ENCODE measurements around the gene SLC16A12. TPM values are rescaled to one million over a fixed set of nuclear protein-coding genes. Genes with fewer than 3 reads are reported as not detected.
A peak's percentile ranks its signal among the peaks of the same experiment; 100 is the strongest.

Gene SLC16A12
- total and polyA plus RNA-seq, 10 of the 15 experiments (the other 5 are each of a cell fraction or from before 2014, with no cell fraction given) = not detected

- no peak for TF ChIP-seq ELK1 (IDR thresholded peaks at IDR 0.05; ENCODE audit: low read depth, low read length)
- no peak for TF ChIP-seq TARDBP (IDR thresholded peaks at IDR 0.05; ENCODE audit: borderline replicate concordance)
- no peak for TF ChIP-seq BACH1 (IDR thresholded peaks at IDR 0.05; ENCODE audit: borderline replicate concordance)
- TF ChIP-seq ZBTB33 (IDR thresholded peaks at IDR 0.05) = no peak
- TF ChIP-seq BRCA1 (IDR thresholded peaks at IDR 0.05; ENCODE audit: low read depth, low read length) = no peak
- no peak for TF ChIP-seq CBX5 (IDR thresholded peaks at IDR 0.05; ENCODE audit: low read depth)
- TF ChIP-seq BCL3 (IDR thresholded peaks at IDR 0.05; ENCODE audit: borderline replicate concordance, insufficient read depth, low read depth, low read length, poor library complexity, severe bottlenecking) = no peak
- TF ChIP-seq, protein P1, sequence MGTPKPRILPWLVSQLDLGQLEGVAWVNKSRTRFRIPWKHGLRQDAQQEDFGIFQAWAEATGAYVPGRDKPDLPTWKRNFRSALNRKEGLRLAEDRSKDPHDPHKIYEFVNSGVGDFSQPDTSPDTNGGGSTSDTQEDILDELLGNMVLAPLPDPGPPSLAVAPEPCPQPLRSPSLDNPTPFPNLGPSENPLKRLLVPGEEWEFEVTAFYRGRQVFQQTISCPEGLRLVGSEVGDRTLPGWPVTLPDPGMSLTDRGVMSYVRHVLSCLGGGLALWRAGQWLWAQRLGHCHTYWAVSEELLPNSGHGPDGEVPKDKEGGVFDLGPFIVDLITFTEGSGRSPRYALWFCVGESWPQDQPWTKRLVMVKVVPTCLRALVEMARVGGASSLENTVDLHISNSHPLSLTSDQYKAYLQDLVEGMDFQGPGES (IDR thresholded peaks at IDR 0.05) = no peak
- TF ChIP-seq, protein P2, sequence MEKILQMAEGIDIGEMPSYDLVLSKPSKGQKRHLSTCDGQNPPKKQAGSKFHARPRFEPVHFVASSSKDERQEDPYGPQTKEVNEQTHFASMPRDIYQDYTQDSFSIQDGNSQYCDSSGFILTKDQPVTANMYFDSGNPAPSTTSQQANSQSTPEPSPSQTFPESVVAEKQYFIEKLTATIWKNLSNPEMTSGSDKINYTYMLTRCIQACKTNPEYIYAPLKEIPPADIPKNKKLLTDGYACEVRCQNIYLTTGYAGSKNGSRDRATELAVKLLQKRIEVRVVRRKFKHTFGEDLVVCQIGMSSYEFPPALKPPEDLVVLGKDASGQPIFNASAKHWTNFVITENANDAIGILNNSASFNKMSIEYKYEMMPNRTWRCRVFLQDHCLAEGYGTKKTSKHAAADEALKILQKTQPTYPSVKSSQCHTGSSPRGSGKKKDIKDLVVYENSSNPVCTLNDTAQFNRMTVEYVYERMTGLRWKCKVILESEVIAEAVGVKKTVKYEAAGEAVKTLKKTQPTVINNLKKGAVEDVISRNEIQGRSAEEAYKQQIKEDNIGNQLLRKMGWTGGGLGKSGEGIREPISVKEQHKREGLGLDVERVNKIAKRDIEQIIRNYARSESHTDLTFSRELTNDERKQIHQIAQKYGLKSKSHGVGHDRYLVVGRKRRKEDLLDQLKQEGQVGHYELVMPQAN (conservative IDR thresholded peaks at IDR 0.05) = no peak; the same call in 1 of the 2 replicates
- TF ChIP-seq, protein P3, sequence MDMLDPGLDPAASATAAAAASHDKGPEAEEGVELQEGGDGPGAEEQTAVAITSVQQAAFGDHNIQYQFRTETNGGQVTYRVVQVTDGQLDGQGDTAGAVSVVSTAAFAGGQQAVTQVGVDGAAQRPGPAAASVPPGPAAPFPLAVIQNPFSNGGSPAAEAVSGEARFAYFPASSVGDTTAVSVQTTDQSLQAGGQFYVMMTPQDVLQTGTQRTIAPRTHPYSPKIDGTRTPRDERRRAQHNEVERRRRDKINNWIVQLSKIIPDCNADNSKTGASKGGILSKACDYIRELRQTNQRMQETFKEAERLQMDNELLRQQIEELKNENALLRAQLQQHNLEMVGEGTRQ (IDR thresholded peaks at IDR 0.05; ENCODE audit: borderline replicate concordance, low read depth, low read length) = no peak
- TF ChIP-seq POLR2AphosphoS5 (IDR thresholded peaks at IDR 0.05; ENCODE audit: low read length) = peak; percentile 84
- TF ChIP-seq, protein P4, sequence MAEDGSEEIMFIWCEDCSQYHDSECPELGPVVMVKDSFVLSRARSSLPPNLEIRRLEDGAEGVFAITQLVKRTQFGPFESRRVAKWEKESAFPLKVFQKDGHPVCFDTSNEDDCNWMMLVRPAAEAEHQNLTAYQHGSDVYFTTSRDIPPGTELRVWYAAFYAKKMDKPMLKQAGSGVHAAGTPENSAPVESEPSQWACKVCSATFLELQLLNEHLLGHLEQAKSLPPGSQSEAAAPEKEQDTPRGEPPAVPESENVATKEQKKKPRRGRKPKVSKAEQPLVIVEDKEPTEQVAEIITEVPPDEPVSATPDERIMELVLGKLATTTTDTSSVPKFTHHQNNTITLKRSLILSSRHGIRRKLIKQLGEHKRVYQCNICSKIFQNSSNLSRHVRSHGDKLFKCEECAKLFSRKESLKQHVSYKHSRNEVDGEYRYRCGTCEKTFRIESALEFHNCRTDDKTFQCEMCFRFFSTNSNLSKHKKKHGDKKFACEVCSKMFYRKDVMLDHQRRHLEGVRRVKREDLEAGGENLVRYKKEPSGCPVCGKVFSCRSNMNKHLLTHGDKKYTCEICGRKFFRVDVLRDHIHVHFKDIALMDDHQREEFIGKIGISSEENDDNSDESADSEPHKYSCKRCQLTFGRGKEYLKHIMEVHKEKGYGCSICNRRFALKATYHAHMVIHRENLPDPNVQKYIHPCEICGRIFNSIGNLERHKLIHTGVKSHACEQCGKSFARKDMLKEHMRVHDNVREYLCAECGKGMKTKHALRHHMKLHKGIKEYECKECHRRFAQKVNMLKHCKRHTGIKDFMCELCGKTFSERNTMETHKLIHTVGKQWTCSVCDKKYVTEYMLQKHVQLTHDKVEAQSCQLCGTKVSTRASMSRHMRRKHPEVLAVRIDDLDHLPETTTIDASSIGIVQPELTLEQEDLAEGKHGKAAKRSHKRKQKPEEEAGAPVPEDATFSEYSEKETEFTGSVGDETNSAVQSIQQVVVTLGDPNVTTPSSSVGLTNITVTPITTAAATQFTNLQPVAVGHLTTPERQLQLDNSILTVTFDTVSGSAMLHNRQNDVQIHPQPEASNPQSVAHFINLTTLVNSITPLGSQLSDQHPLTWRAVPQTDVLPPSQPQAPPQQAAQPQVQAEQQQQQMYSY (CRISPR knock-in tag; IDR thresholded peaks at IDR 0.05) = no peak
- TF ChIP-seq, protein P5, sequence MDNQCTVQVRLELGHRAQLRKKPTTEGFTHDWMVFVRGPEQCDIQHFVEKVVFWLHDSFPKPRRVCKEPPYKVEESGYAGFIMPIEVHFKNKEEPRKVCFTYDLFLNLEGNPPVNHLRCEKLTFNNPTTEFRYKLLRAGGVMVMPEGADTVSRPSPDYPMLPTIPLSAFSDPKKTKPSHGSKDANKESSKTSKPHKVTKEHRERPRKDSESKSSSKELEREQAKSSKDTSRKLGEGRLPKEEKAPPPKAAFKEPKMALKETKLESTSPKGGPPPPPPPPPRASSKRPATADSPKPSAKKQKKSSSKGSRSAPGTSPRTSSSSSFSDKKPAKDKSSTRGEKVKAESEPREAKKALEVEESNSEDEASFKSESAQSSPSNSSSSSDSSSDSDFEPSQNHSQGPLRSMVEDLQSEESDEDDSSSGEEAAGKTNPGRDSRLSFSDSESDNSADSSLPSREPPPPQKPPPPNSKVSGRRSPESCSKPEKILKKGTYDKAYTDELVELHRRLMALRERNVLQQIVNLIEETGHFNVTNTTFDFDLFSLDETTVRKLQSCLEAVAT (IDR thresholded peaks at IDR 0.05) = peak; percentile 24; the same call in 1 of the 2 replicates
- no peak for TF ChIP-seq IKZF1 (conservative IDR thresholded peaks at IDR 0.05)
Observed at GRCh38 chr10:89414146-89414878, 121.1 kb downstream of the SLC16A12 start, which contains the start of gene IFIT5 (continued).
